Pancreas (tissue), 10 donors: Measurements from ENCODE around the gene DLG2. TPM values are rescaled to one million over a fixed set of nuclear protein-coding genes. Genes with fewer than 3 reads are reported as not detected.
A peak's percentile ranks its signal among the peaks of the same experiment; 100 is the strongest.

Source experiments
- ATAC-seq, 4 donors: fragments of 200-7000 bp; cut with Tn5 transposase; one replicate each; pipeline versions ENCODE4 v1.8.0 to v1.9.1; 2020; ENCODE audit warnings: mild to moderate bottlenecking in 4 of 4, moderate library complexity in 4 of 4
- DNase-seq, 6 donors: peaks; one replicate each; pipeline ENCODE4 v3.0.0-alpha.2; 2020
- FAIRE-seq: peaks from 2 replicates; lab custom pipeline; 2012; peaks lifted over from hg19 to GRCh38; lab: Jason Lieb, UNC
- H3K27ac ChIP-seq, 4 donors: fragments of 200-600 bp; sonication (generic); 1 replicate in 3 of 4; 2 replicates in 1 of 4; pipeline versions ENCODE4 v1.5.0 to v1.8.0; 2020
- H3K27me3 ChIP-seq, 4 donors: fragments of 200-600 bp; one replicate each; pipeline ENCODE4 v1.8.0; 2021
- H3K36me3 ChIP-seq, 3 donors: fragments of 200-600 bp; sonication (generic) in 1 of 3; one replicate each; pipeline versions ENCODE4 v1.5.0 to v1.8.0; 2020 to 2021
- H3K4me1 ChIP-seq, 3 donors: fragments of 200-600 bp; one replicate each; pipeline ENCODE4 v1.8.0; 2021
- H3K4me3 ChIP-seq, 4 donors: fragments of 200-600 bp; sonication (generic) in 2 of 4; one replicate each; pipeline versions ENCODE4 v1.5.0 to v1.8.0; 2020 to 2021
- H3K9me3 ChIP-seq, 4 donors: fragments of 200-600 bp; one replicate each; pipeline ENCODE4 v1.8.0; 2021
- WGBS, 2 donors: extraction: QIAGEN DNeasy Blood & Tissue Kit; methylation state at CpG; one replicate each; pipeline ENCODE4 v1.1.7; 2013; 5-methylcytosine and 5-hydroxymethylcytosine counted together
- intact Hi-C, 3 donors: fragments of 100-400 bp; cut with DNase I; formaldehyde crosslinking; loops; one replicate each; pipeline versions ENCODE4 v1.11.1 to v1.14.2; 2022
- polyA plus RNA-seq, 2 donors: library from polyadenylated mRNA; stranded (reverse); fragments of 200-250 nt; gene quantifications; one replicate each; pipeline ENCODE4 v1.2.3, GENCODE V29; 2013
- total RNA-seq, 6 donors: library from RNA; stranded (reverse); fragmentation: NEBNext Ultra II Directional in 4 of 6; extraction: Animal tissue kit (Norgen Biotek cat#: 25700) in 4 of 6; gene quantifications; one replicate each; pipeline versions ENCODE4 v1.2.1 to v1.2.4, GENCODE V29; 2021 to 2023
- TF ChIP-seq, protein P1 (sequence below), 4 donors: fragments of 200-600 bp; sonication (generic) in 3 of 4; IDR thresholded peaks; one replicate each; pipeline versions ENCODE4 v1.5.0 to v1.8.0; 2021; ENCODE audit warnings: antibody characterized with exemption in 4 of 4
- donor health status: healthy with polysubstance abuse.
- donor health status: DM: no; HTN: no; CAD: no; lungs with moderate emphysema.
- donor health status: DM: no; HTN: no; CAD: no.
- donor health status: control.
- donor health status: control.
- donor health status: Bipolar disorder and iron deficiency.
- donor health status: DM: yes; HTN: yes; CAD: no.
- donor health status: DM: no; HTN: no; CAD: no.
- donor health status: DM: no; HTN: no; CAD: no.
- donor health status: DM: yes; HTN: yes; CAD: no.

Gene DLG2
- total and polyA plus RNA-seq, 8 donors: 1.2 to 5.4 (median 3.6) TPM

GRCh38 chr11:83976086-83976485, 1651.1 kb downstream of the DLG2 start:
- no peak for FAIRE-seq
- intact Hi-C loops: no loop called here
- ATAC-seq: no peak
- H3K27me3 ChIP-seq: no peaks in the 10 kb centered on the region
- no peak overlapping the region for H3K4me3 ChIP-seq
- no peaks in the 10 kb centered on the region for H3K36me3 ChIP-seq
- no peak overlapping the region for H3K27ac ChIP-seq
- TF ChIP-seq, protein P1, sequence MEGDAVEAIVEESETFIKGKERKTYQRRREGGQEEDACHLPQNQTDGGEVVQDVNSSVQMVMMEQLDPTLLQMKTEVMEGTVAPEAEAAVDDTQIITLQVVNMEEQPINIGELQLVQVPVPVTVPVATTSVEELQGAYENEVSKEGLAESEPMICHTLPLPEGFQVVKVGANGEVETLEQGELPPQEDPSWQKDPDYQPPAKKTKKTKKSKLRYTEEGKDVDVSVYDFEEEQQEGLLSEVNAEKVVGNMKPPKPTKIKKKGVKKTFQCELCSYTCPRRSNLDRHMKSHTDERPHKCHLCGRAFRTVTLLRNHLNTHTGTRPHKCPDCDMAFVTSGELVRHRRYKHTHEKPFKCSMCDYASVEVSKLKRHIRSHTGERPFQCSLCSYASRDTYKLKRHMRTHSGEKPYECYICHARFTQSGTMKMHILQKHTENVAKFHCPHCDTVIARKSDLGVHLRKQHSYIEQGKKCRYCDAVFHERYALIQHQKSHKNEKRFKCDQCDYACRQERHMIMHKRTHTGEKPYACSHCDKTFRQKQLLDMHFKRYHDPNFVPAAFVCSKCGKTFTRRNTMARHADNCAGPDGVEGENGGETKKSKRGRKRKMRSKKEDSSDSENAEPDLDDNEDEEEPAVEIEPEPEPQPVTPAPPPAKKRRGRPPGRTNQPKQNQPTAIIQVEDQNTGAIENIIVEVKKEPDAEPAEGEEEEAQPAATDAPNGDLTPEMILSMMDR (IDR thresholded peaks at IDR 0.05): no peak
- no peaks in the 10 kb centered on the region for H3K4me1 ChIP-seq
- H3K9me3 ChIP-seq: no peaks in the 10 kb centered on the region
- no peak for DNase-seq

DNA sequence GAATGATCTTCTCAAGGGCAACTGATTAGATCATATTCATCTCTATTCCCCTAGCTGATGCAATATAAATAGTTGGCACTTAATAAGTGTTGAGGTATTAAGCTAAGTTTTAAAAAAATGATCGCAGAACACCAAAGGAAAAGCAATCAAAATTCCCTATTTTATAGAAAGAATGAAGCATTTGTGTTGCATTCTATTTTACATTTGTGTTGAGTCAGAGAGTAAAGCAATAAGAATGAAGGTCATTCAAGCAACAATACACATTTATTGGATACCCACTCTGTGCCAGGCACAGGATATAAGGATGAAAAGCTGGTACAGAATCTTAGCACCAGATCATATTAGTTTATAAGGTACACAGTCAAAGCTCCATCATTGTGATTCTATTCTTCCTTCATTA, 1654.6 kb downstream of the DLG2 start:
- intact Hi-C loops: no loop called here
- H3K9me3 ChIP-seq: no peaks in the 10 kb centered on the region
- TF ChIP-seq, protein P1 (IDR thresholded peaks at IDR 0.05): no peak
- ATAC-seq (no peak), FAIRE-seq (no peak), DNase-seq (no peak)
- no peak overlapping the region for H3K27ac ChIP-seq
- 78 to 97% methylated on average over 1 of the region's 1 CpG for WGBS, 2 donors
- H3K27me3 ChIP-seq: no peaks in the 10 kb centered on the region
- no peaks in the 10 kb centered on the region for H3K4me1 ChIP-seq
- no peak overlapping the region for H3K4me3 ChIP-seq
- no peaks in the 10 kb centered on the region for H3K36me3 ChIP-seq

DNA sequence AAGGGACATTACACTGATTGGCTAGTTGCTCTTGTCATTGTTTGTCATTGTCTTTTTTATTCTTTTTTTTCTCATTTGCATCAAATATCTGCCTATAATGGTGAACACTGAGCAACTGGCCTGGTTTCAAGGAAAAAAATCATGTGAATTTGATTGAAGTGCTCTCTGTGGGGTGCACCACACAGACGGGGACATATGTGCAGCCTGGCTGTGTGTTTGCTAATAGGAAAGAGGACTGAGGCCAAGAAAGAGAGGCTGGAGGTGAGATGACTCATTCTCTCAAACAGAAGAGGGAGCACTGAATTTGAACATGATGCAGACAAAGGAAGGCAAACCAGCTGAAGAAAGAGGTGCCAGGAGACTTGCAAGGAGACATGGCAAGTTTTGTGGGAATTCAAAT, 1656.1 kb downstream of the DLG2 start:
- 22 to 42% methylated on average over 1 of the region's 1 CpG for WGBS, 2 donors
- Histone ChIP-seq H3K9me3 (no peaks in the 10 kb centered on the region), H3K36me3 (no peaks in the 10 kb centered on the region), H3K4me1 (no peaks in the 10 kb centered on the region), H3K27me3 (no peaks in the 10 kb centered on the region), H3K4me3 (no peak overlapping the region), H3K27ac (no peak overlapping the region)
- ATAC-seq (peak in 3 of 4 donors; percentile 48 to 72 (median 65)), FAIRE-seq (no peak), DNase-seq (no peak)
- intact Hi-C loops: no loop called here
- TF ChIP-seq, protein P1 (IDR thresholded peaks at IDR 0.05): no peak

DNA sequence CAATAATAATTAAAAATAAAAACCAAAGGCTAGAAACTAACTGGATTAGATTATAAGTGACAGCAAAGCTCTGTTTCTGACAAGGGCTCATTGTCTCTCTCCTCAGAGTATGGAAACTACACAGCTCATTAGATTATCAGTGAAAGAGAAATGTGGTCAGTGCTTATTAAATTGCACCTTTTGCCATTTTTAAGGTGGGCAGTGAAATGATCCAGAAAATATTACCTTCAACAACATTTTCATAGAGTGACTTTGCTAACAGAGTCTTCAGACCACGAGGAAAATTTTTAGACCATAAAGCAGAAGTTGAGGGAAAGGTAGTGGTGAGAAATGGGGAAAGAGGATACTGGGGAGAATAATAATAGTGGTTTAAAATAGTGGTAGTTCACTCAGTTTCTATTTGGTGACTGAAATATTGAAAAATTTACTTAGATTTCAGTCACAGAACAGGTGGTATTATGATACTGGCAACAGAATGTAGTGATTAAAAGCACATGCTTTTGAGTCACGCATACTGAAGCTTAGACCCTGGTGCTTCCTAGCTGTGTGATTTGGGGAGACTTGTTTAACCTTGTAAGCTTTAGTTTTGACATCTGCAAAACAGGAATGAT, 1657.0 kb downstream of the DLG2 start:
- DNase-seq (no peak), ATAC-seq (no peak), FAIRE-seq (no peak)
- H3K4me3 ChIP-seq: no peak overlapping the region
- TF ChIP-seq, protein P1 (IDR thresholded peaks at IDR 0.05): no peak
- intact Hi-C loops: no loop called here
- WGBS, 2 donors: 71% methylated on average over 2 of the region's 2 CpGs
- no peak overlapping the region for H3K27ac ChIP-seq
- no peaks in the 10 kb centered on the region for H3K9me3 ChIP-seq
- no peaks in the 10 kb centered on the region for H3K4me1 ChIP-seq
- H3K27me3 ChIP-seq: no peaks in the 10 kb centered on the region
- H3K36me3 ChIP-seq: no peaks in the 10 kb centered on the region

DNA sequence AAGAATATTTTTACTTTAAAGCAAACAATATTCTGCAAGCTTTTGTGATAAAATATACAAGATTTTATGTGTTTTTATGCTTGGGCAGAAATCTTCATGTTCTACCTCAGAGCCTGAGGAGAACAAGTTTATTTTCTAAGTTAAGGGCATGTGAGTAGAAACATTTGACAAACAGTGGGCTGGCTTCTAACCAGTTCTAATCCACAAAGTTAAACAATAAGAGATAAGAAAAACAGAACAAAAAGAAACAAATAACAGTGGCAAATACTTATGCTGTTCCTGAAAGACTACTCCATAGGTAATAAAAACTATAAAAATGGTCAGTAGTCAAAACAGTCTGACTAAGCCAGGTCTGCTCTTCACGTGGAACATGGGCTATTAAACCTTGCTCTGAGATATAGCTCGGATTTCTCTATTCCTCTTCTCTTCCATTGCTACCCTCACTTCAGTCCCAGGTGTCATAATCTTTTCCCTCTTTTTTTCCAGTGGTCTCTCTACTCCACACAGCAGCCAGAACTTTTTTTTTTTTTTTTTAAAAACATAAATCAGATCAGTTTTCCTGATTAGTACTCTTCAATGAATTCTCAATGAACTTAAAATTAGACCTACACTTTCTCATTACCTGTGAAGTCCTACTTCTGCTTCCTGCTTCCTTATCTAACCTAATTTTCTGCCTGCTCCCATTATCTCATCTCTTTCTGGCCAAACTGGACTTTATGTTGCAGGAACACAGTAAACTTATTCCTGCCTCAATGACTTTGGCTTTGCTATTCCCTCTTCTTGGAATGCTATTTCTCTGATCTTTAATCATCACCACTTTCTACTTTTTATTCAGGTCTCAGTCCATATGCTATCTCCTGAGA, 1669.9 kb downstream of the DLG2 start:
- TF ChIP-seq, protein P1 (IDR thresholded peaks at IDR 0.05): no peak
- Histone ChIP-seq H3K27ac (peak overlapping the region in 1 of 4 donors; percentile 37), H3K4me1 (peaks cover 11 to 19% (median 12%) of the 10 kb centered on the region in 3 donors), H3K9me3 (no peaks in the 10 kb centered on the region), H3K36me3 (no peaks in the 10 kb centered on the region), H3K4me3 (no peak overlapping the region), H3K27me3 (no peaks in the 10 kb centered on the region)
- FAIRE-seq (no peak), ATAC-seq (peak; percentile 56 to 84 (median 74)), DNase-seq (no peak)
- intact Hi-C loops: no loop called here
- WGBS, 2 donors: 12 to 17% methylated on average over 2 of the region's 2 CpGs
